SK-N-SH (cell line): ENCODE data around the gene LPP. TPM values are rescaled to one million over a fixed set of nuclear protein-coding genes. Genes with fewer than 3 reads are reported as not detected.

Source experiments
- CTCF ChIA-PET: fragments of 300-600, 350-600 bp; formaldehyde crosslinking; extraction: SDS; loops from one replicate; lab custom pipeline; 2021; lab: Yijun Ruan, JAX
- POLR2A ChIA-PET: fragments of 350-600 bp; sonication (Branson Sonifier 250); formaldehyde crosslinking; extraction: SDS; loops from one replicate; lab custom pipeline; 2020; ENCODE audit warnings: antibody characterized with exemption, inconsistent platforms; lab: Yijun Ruan, JAX
- DNase-seq: peaks from one replicate; pipeline ENCODE4 v3.0.0; 2012
- H2AFZ ChIP-seq: fragments of 200-600 bp; sonication (generic); 2 replicates; pipeline ENCODE4 v1.8.1; 2016; ENCODE audit warnings: antibody characterized with exemption, mild to moderate bottlenecking, low read depth
- H3F3A ChIP-seq: fragments of 200-600 bp; sonication (generic); replicated peaks from 2 replicates; pipeline ENCODE3; 2016; ENCODE audit warnings: antibody characterized with exemption, mild to moderate bottlenecking; ENCODE audit not compliant: insufficient read depth
- H3K27ac ChIP-seq, 2 experiments: fragments of 200-500 bp in 1 of 2; fragments of 200-600 bp in 1 of 2; sonication (Bioruptor generic) in 1 of 2; sonication (generic), shearing (Covaris generic) in 1 of 2; 2 replicates each; pipeline versions ENCODE4 v1.5.1 to v1.6.1; 2014 to 2016; ENCODE audit warnings: low read depth in 2 of 2, inconsistent platforms in 1 of 2, low read length in 1 of 2, mild to moderate bottlenecking in 1 of 2, mixed read lengths in 1 of 2
- H3K27me3 ChIP-seq: fragments of 200-600 bp; sonication (generic), shearing (Covaris generic); 2 replicates; pipeline ENCODE4 v1.6.1; 2016; ENCODE audit warnings: mixed run types; ENCODE audit not compliant: insufficient read depth
- H3K36me3 ChIP-seq, 2 experiments: fragments of 200-500 bp in 1 of 2; fragments of 200-600 bp in 1 of 2; sonication (Bioruptor generic) in 1 of 2; sonication (generic) in 1 of 2; replicated peaks in 1 of 2; 2 replicates each; pipeline versions ENCODE3 to v1.5.1; 2014 to 2016; ENCODE audit warnings: low read length in 1 of 2, mild to moderate bottlenecking in 1 of 2; ENCODE audit not compliant: insufficient read depth in 2 of 2, control insufficient read depth in 1 of 2
- H3K4me1 ChIP-seq, 2 experiments: fragments of 200-500 bp in 1 of 2; fragments of 200-600 bp in 1 of 2; sonication (Bioruptor generic) in 1 of 2; sonication (generic), shearing (Covaris generic) in 1 of 2; 2 replicates each; pipeline versions ENCODE4 v1.5.1 to v1.6.1; 2014 to 2016; ENCODE audit warnings: low read depth in 1 of 2, low read length in 1 of 2, mixed run types in 1 of 2; ENCODE audit not compliant: insufficient read depth in 2 of 2, control insufficient read depth in 1 of 2
- H3K4me2 ChIP-seq: fragments of 200-600 bp; sonication (generic), shearing (Covaris generic); 2 replicates; pipeline ENCODE4 v1.6.1; 2017; ENCODE audit warnings: mixed run types
- H3K4me3 ChIP-seq, 2 experiments: fragments of 200-500 bp in 1 of 2; fragments of 200-600 bp in 1 of 2; sonication (Bioruptor generic) in 1 of 2; sonication (generic), shearing (Covaris generic) in 1 of 2; 2 replicates each; pipeline versions ENCODE4 v1.5.1 to v1.8.1; 2014 to 2016; ENCODE audit warnings: low read depth in 2 of 2, inconsistent platforms in 1 of 2, low read length in 1 of 2, mild to moderate bottlenecking in 1 of 2, mixed read lengths in 1 of 2, moderate library complexity in 1 of 2
- H3K79me2 ChIP-seq: fragments of 200-600 bp; sonication (generic); 2 replicates; pipeline ENCODE4 v1.8.1; 2017; ENCODE audit warnings: mild to moderate bottlenecking; ENCODE audit not compliant: insufficient read depth
- H3K9ac ChIP-seq: fragments of 200-600 bp; sonication (generic); 2 replicates; pipeline ENCODE4 v1.6.1; 2017; ENCODE audit warnings: mixed run types
- H3K9me2 ChIP-seq: fragments of 200-600 bp; sonication (generic); 2 replicates; pipeline ENCODE4 v1.6.1; 2017; ENCODE audit warnings: mixed run types
- H3K9me3 ChIP-seq: fragments of 200-600 bp; sonication (generic); 2 replicates; pipeline ENCODE4 v1.6.1; 2017; ENCODE audit warnings: mixed run types, mild to moderate bottlenecking, moderate library complexity
- H4K20me1 ChIP-seq: fragments of 200-600 bp; sonication (generic); 2 replicates; pipeline ENCODE4 v1.6.1; 2017; ENCODE audit warnings: mild to moderate bottlenecking, mixed run types; ENCODE audit not compliant: insufficient read depth
- EZH2phosphoT487 ChIP-seq: fragments of 200-600 bp; sonication (generic); IDR thresholded peaks from 2 replicates; pipeline ENCODE4 v1.6.1; 2017; ENCODE audit warnings: low read depth, mixed run types, mild to moderate bottlenecking, antibody characterized with exemption, moderate library complexity, borderline replicate concordance
- FOXJ3 ChIP-seq: sonication (generic); formaldehyde crosslinking; IDR thresholded peaks from 2 replicates; pipeline ENCODE4 v1.5.1; 2020; ENCODE audit warnings: mild to moderate bottlenecking, missing genetic modification reagents
- GATA2 ChIP-seq: sonication (generic); formaldehyde crosslinking; IDR thresholded peaks from 2 replicates; pipeline ENCODE4 v1.5.0; 2020; ENCODE audit warnings: mild to moderate bottlenecking, missing genetic modification reagents
- IRF3 ChIP-seq: fragments of 150-350 bp; IDR thresholded peaks from 2 replicates; pipeline ENCODE4 v1.6.1; 2016; ENCODE audit warnings: mild to moderate bottlenecking, low read depth, low read length
- JUND ChIP-seq: IDR thresholded peaks from 2 replicates; pipeline ENCODE4 v1.4.0; 2012
- MAX ChIP-seq: IDR thresholded peaks from 2 replicates; pipeline ENCODE4 v1.4.0; 2012; ENCODE audit warnings: low read depth
- MXI1 ChIP-seq: IDR thresholded peaks from 2 replicates; pipeline ENCODE4 v1.6.1; 2012; ENCODE audit warnings: mild to moderate bottlenecking, low read depth, low read length, improper control_type of control experiment
- POLR2AphosphoS5 ChIP-seq: IDR thresholded peaks from 2 replicates; pipeline ENCODE4 v1.6.1; 2012; ENCODE audit warnings: low read depth, low read length
- RCOR1 ChIP-seq: fragments of 150-350 bp; IDR thresholded peaks from 2 replicates; pipeline ENCODE4 v1.6.1; 2017; ENCODE audit warnings: antibody characterized with exemption, low read length
- SIN3A ChIP-seq: IDR thresholded peaks from 2 replicates; pipeline ENCODE4 v1.6.1; 2012; ENCODE audit warnings: low read depth, mild to moderate bottlenecking, low read length, moderate library complexity, borderline replicate concordance
- WGBS: methylation state at CpG from one replicate; pipeline ENCODE4 v1.1.6; 2017; ENCODE audit warnings: low lambda C conversion rate; 5-methylcytosine and 5-hydroxymethylcytosine counted together
- polyA plus RNA-seq, 3 experiments: library from polyadenylated mRNA; depleted of rRNA; stranded (reverse); fragments of >200 nt; gene quantifications; 2 replicates each; pipeline ENCODE4 v1.2.3, GENCODE V29; 2012
- TF ChIP-seq, protein P1 (sequence below): fragments of 150-350 bp; IDR thresholded peaks from 2 replicates; pipeline ENCODE4 v1.6.1; 2017; ENCODE audit warnings: antibody characterized with exemption, low read length, low read depth, borderline replicate concordance
- TF ChIP-seq, protein P2 (sequence below): IDR thresholded peaks from 2 replicates; pipeline ENCODE4 v1.4.0; 2012; ENCODE audit warnings: low read depth, borderline replicate concordance
- TF ChIP-seq, protein P3 (sequence below): IDR thresholded peaks from 2 replicates; pipeline ENCODE4 v1.4.0; 2012; ENCODE audit warnings: low read depth, borderline replicate concordance
- TF ChIP-seq, protein P4 (sequence below): IDR thresholded peaks from 2 replicates; pipeline ENCODE4 v1.6.1; 2012; ENCODE audit warnings: mild to moderate bottlenecking, low read depth, low read length, moderate library complexity

Gene LPP
- polyA plus RNA-seq, 1 of the 3 experiments (the other 2 are of a cell fraction): 6.6 TPM

DNA sequence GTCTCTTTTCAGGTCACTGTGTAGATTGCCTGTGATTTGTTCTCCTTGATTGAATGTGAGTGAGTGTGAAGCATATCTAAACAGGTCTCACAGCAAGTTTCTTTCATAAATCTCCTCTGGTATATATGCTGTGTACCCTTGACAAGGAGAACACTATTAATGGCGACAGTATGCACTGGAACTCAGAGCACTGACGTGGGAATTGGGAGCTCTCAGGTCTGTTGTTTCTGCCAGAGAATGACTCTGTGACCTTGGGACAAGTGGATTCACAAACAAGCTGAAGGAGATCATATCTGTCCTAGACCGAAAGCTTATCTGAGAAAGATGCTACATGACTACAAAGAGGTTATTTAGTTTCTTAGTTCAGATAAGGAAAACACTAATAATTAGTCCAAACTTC is 691.6 kb downstream of the LPP start:
- H3K9ac ChIP-seq: no peak overlapping the region
- H3F3A ChIP-seq: no peaks in the 10 kb centered on the region
- no peak overlapping the region for H3K27ac ChIP-seq
- H3K36me3 ChIP-seq: no peaks in the 10 kb centered on the region
- no peak for DNase-seq
- H3K79me2 ChIP-seq: no peaks in the 10 kb centered on the region; the same call in 1 of the 2 replicates
- no peaks in the 10 kb centered on the region for H3K9me3 ChIP-seq
- H3K9me2 ChIP-seq: no peaks in the 10 kb centered on the region
- no peaks in the 10 kb centered on the region for H3K4me1 ChIP-seq
- CTCF ChIA-PET: interaction anchor here (1.2 kb wide), 1 partner anchor 14 kb away, joined by 3 read pairs; no protein-coding TSS in a partner anchor
- H4K20me1 ChIP-seq: no peaks in the 10 kb centered on the region
- no peak overlapping the region for H2AFZ ChIP-seq
- H3K4me3 ChIP-seq: no peak overlapping the region
- 86% methylated on average over 3 of the region's 3 CpGs for WGBS
- H3K27me3 ChIP-seq: no peaks in the 10 kb centered on the region
- no peak overlapping the region for H3K4me2 ChIP-seq
- POLR2A ChIA-PET: no interaction called here
- TF ChIP-seq POLR2AphosphoS5: no peak
- TF ChIP-seq MAX: no peak
- TF ChIP-seq EZH2phosphoT487: no peak
- TF ChIP-seq, protein P1, sequence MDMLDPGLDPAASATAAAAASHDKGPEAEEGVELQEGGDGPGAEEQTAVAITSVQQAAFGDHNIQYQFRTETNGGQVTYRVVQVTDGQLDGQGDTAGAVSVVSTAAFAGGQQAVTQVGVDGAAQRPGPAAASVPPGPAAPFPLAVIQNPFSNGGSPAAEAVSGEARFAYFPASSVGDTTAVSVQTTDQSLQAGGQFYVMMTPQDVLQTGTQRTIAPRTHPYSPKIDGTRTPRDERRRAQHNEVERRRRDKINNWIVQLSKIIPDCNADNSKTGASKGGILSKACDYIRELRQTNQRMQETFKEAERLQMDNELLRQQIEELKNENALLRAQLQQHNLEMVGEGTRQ: no peak
- no peak for TF ChIP-seq JUND
- TF ChIP-seq IRF3: no peak

DNA sequence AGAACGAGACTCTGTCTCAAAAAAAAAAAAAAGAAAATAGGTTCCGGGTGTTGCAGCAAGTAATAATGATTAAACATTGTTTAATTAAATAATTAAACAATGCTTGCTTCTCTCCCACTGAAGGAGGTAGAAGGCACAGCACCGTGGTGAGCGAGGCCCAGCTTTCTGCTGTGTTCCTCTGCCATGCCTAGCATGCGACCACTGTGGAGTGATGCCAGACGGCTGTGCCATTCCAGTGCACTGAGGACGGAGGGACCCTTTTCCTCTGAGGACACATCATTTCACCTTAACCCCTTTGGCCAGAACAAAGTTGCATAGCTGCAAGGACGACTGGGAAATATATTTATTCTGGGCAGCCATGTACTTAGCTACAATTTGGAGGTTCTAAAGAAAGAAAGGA is 695.0 kb downstream of the LPP start:
- no peaks in the 10 kb centered on the region for H3F3A ChIP-seq
- H3K9me3 ChIP-seq: no peaks in the 10 kb centered on the region
- CTCF ChIA-PET: no interaction called here
- 59% methylated on average over 8 of the region's 8 CpGs for WGBS
- no peaks in the 10 kb centered on the region for H3K9me2 ChIP-seq
- no peak for DNase-seq
- no peaks in the 10 kb centered on the region for H3K27me3 ChIP-seq
- H3K36me3 ChIP-seq: no peaks in the 10 kb centered on the region
- no peak overlapping the region for H3K4me2 ChIP-seq
- POLR2A ChIA-PET: no interaction called here
- no peaks in the 10 kb centered on the region for H4K20me1 ChIP-seq
- no peaks in the 10 kb centered on the region; the same call in 1 of the 2 replicates for H3K79me2 ChIP-seq
- peaks cover 0 to 8% of the 10 kb centered on the region in 2 experiments; a peak in 1 of 4 replicates for H3K4me1 ChIP-seq
- no peak overlapping the region for H3K9ac ChIP-seq
- H3K27ac ChIP-seq: no peak overlapping the region
- H3K4me3 ChIP-seq: no peak overlapping the region
- H2AFZ ChIP-seq: no peak overlapping the region
- TF ChIP-seq, protein P2, sequence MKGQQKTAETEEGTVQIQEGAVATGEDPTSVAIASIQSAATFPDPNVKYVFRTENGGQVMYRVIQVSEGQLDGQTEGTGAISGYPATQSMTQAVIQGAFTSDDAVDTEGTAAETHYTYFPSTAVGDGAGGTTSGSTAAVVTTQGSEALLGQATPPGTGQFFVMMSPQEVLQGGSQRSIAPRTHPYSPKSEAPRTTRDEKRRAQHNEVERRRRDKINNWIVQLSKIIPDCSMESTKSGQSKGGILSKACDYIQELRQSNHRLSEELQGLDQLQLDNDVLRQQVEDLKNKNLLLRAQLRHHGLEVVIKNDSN: no peak
- no peak for TF ChIP-seq SIN3A
- no peak for TF ChIP-seq RCOR1
- TF ChIP-seq, protein P3, sequence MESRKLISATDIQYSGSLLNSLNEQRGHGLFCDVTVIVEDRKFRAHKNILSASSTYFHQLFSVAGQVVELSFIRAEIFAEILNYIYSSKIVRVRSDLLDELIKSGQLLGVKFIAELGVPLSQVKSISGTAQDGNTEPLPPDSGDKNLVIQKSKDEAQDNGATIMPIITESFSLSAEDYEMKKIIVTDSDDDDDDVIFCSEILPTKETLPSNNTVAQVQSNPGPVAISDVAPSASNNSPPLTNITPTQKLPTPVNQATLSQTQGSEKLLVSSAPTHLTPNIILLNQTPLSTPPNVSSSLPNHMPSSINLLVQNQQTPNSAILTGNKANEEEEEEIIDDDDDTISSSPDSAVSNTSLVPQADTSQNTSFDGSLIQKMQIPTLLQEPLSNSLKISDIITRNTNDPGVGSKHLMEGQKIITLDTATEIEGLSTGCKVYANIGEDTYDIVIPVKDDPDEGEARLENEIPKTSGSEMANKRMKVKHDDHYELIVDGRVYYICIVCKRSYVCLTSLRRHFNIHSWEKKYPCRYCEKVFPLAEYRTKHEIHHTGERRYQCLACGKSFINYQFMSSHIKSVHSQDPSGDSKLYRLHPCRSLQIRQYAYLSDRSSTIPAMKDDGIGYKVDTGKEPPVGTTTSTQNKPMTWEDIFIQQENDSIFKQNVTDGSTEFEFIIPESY: no peak
- TF ChIP-seq GATA2 (CRISPR knock-in tag): no peak
- no peak for TF ChIP-seq IRF3
- TF ChIP-seq FOXJ3 (CRISPR knock-in tag): no peak
- TF ChIP-seq, protein P4, sequence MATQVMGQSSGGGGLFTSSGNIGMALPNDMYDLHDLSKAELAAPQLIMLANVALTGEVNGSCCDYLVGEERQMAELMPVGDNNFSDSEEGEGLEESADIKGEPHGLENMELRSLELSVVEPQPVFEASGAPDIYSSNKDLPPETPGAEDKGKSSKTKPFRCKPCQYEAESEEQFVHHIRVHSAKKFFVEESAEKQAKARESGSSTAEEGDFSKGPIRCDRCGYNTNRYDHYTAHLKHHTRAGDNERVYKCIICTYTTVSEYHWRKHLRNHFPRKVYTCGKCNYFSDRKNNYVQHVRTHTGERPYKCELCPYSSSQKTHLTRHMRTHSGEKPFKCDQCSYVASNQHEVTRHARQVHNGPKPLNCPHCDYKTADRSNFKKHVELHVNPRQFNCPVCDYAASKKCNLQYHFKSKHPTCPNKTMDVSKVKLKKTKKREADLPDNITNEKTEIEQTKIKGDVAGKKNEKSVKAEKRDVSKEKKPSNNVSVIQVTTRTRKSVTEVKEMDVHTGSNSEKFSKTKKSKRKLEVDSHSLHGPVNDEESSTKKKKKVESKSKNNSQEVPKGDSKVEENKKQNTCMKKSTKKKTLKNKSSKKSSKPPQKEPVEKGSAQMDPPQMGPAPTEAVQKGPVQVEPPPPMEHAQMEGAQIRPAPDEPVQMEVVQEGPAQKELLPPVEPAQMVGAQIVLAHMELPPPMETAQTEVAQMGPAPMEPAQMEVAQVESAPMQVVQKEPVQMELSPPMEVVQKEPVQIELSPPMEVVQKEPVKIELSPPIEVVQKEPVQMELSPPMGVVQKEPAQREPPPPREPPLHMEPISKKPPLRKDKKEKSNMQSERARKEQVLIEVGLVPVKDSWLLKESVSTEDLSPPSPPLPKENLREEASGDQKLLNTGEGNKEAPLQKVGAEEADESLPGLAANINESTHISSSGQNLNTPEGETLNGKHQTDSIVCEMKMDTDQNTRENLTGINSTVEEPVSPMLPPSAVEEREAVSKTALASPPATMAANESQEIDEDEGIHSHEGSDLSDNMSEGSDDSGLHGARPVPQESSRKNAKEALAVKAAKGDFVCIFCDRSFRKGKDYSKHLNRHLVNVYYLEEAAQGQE: no peak
- TF ChIP-seq, protein P1: no peak
- TF ChIP-seq MXI1: no peak
